Thoracic aorta (tissue), 2 donors: ENCODE measurements around the gene BEGAIN. TPM values are rescaled to one million over a fixed set of nuclear protein-coding genes. Genes with fewer than 3 reads are reported as not detected.

ENCODE experiments used
- ATAC-seq: fragments of 150-250 bp; one replicate; pipeline ENCODE4 v1.8.0; 2017; ENCODE audit warnings: low read depth; ENCODE audit not compliant: insufficient number of reproducible peaks, low FRiP score
- DNase-seq: peaks from one replicate; pipeline ENCODE4 v3.0.0-alpha.2; 2020; ENCODE audit warnings: low spot score
- H3K27ac ChIP-seq, 2 donors: fragments of 200-600 bp; sonication (generic); 1 replicate in 1 of 2; 2 replicates in 1 of 2; pipeline ENCODE4 v1.5.1; 2016; ENCODE audit warnings: mild to moderate bottlenecking in 2 of 2, moderate library complexity in 2 of 2
- H3K27me3 ChIP-seq: fragments of 200-600 bp; sonication (generic); replicated peaks from 2 replicates; pipeline ENCODE4 v1.6.0; 2016; ENCODE audit warnings: mild to moderate bottlenecking; ENCODE audit not compliant: insufficient read depth
- H3K36me3 ChIP-seq: fragments of 200-600 bp; sonication (generic); one replicate; pipeline ENCODE4 v1.5.1; 2016
- H3K4me1 ChIP-seq, 2 donors: fragments of 200-600 bp; sonication (generic); 1 replicate in 1 of 2; 2 replicates in 1 of 2; pipeline versions ENCODE4 v1.5.1 to v1.6.0; 2016; ENCODE audit warnings: low read depth in 2 of 2, mild to moderate bottlenecking in 1 of 2; ENCODE audit not compliant: control insufficient read depth in 1 of 2
- H3K4me3 ChIP-seq: fragments of 200-600 bp; sonication (generic); 2 replicates; pipeline ENCODE4 v1.5.1; 2016; ENCODE audit warnings: mild to moderate bottlenecking
- H3K9me3 ChIP-seq: fragments of 200-600 bp; sonication (generic); 2 replicates; pipeline ENCODE4 v1.5.1; 2016
- CTCF ChIP-seq: fragments of 200-600 bp; sonication (generic); IDR thresholded peaks from one replicate; pipeline ENCODE4 v1.5.1; 2019; ENCODE audit warnings: antibody characterized with exemption
- total RNA-seq, 2 donors: library from RNA; depleted of rRNA; stranded (reverse); fragments of >200 nt; gene quantifications; one replicate each; pipeline versions ENCODE4 v1.1.0 to v1.2.3, GENCODE V29; 2016

Gene BEGAIN
- total RNA-seq, 2 donors from 2014 or later = 0.27 to 0.85 TPM

GRCh38 chr14:100619396-100620254 lies 32.4 kb upstream of the BEGAIN start:
- Histone ChIP-seq H3K36me3 (no peaks in the 10 kb centered on the region), H3K4me1 (peaks cover 7 to 14% of the 10 kb centered on the region in 2 donors), H3K27ac (no peak overlapping the region), H3K9me3 (no peaks in the 10 kb centered on the region), H3K27me3 (no peaks in the 10 kb centered on the region), H3K4me3 (no peak overlapping the region)
- DNase-seq (no peak), ATAC-seq (no peak)
- TF ChIP-seq CTCF = no peak

- no peaks in the 10 kb centered on the region for H3K27me3 ChIP-seq
- DNase-seq = no peak
Measured at GRCh38 chr14:100618763-100619320, 31.6 kb upstream of the BEGAIN start.

GRCh38 chr14:100618318-100618693 lies 31.1 kb upstream of the BEGAIN start:
- ATAC-seq (no peak), DNase-seq (no peak)
- peaks cover 7 to 14% of the 10 kb centered on the region in 2 donors for H3K4me1 ChIP-seq
- no peak for TF ChIP-seq CTCF
- no peaks in the 10 kb centered on the region for H3K36me3 ChIP-seq
- no peak overlapping the region for H3K4me3 ChIP-seq
- no peaks in the 10 kb centered on the region for H3K9me3 ChIP-seq
- no peak overlapping the region for H3K27ac ChIP-seq
- no peaks in the 10 kb centered on the region for H3K27me3 ChIP-seq

More at GRCh38 chr14:100618763-100619320, 31.6 kb upstream of the BEGAIN start:
- Histone ChIP-seq H3K36me3 (no peaks in the 10 kb centered on the region), H3K9me3 (no peaks in the 10 kb centered on the region), H3K27ac (no peak overlapping the region), H3K4me1 (peaks cover 7 to 14% of the 10 kb centered on the region in 2 donors), H3K4me3 (no peak overlapping the region)
- ATAC-seq = no peak
- no peak for TF ChIP-seq CTCF

GRCh38 chr14:100617410-100618317 lies 30.4 kb upstream of the BEGAIN start:
- H3K4me3 ChIP-seq = no peak overlapping the region
- H3K27ac ChIP-seq = no peak overlapping the region
- no peaks in the 10 kb centered on the region for H3K9me3 ChIP-seq
- H3K4me1 ChIP-seq = peaks cover 7 to 14% of the 10 kb centered on the region in 2 donors
- no peaks in the 10 kb centered on the region for H3K27me3 ChIP-seq
- TF ChIP-seq CTCF = no peak
- H3K36me3 ChIP-seq = no peaks in the 10 kb centered on the region
- no peak for DNase-seq
- no peak for ATAC-seq
